Esophagus (tissue), 2 donors: ENCODE results near the gene MTHFD1L. TPM values are rescaled to one million over a fixed set of nuclear protein-coding genes. Genes with fewer than 3 reads are reported as not detected.

Experiments used
- H3K27ac ChIP-seq, 2 donors: one replicate each; pipeline ENCODE4 v1.5.1; 2013; ENCODE audit warnings: low read depth in 2 of 2, mild to moderate bottlenecking in 2 of 2, inconsistent platforms in 1 of 2, low read length in 1 of 2, moderate library complexity in 1 of 2
- H3K27me3 ChIP-seq, 2 donors: one replicate each; pipeline ENCODE4 v1.6.1; 2013; ENCODE audit warnings: low read length in 2 of 2, control low read depth in 1 of 2, mild to moderate bottlenecking in 1 of 2; ENCODE audit not compliant: insufficient read depth in 2 of 2, control insufficient read depth in 1 of 2
- H3K36me3 ChIP-seq, 2 donors: one replicate each; pipeline ENCODE4 v1.6.1; 2013; ENCODE audit warnings: low read length in 1 of 2; ENCODE audit not compliant: control insufficient read depth in 2 of 2, insufficient read depth in 2 of 2
- H3K4me1 ChIP-seq, 2 donors: one replicate each; pipeline ENCODE4 v1.6.1; 2013; ENCODE audit warnings: low read length in 1 of 2; ENCODE audit not compliant: control insufficient read depth in 2 of 2, insufficient read depth in 2 of 2
- H3K4me3 ChIP-seq, 2 donors: one replicate each; pipeline ENCODE4 v1.5.1; 2013; ENCODE audit warnings: low read length in 2 of 2, mild to moderate bottlenecking in 2 of 2, low read depth in 1 of 2, moderate library complexity in 1 of 2
- H3K9me3 ChIP-seq, 2 donors: one replicate each; pipeline ENCODE4 v1.6.1; 2013; ENCODE audit warnings: mild to moderate bottlenecking in 2 of 2, low read depth in 1 of 2, low read length in 1 of 2, moderate library complexity in 1 of 2; ENCODE audit not compliant: control insufficient read depth in 2 of 2, insufficient read depth in 1 of 2
- WGBS, 2 donors: extraction: QIAGEN DNeasy Blood & Tissue Kit; methylation state at CpG; one replicate each; pipeline ENCODE4 v1.1.7; 2013; 5-methylcytosine and 5-hydroxymethylcytosine counted together
- polyA plus RNA-seq, 2 donors: library from polyadenylated mRNA; stranded (reverse); fragments of 200-250 nt; gene quantifications; one replicate each; pipeline ENCODE4 v1.2.3, GENCODE V29; 2013
- donor health status: healthy with polysubstance abuse.
- donor health status: Bipolar disorder and iron deficiency.

MTHFD1L gene
- polyA plus RNA-seq, 2 donors, result 1.6 to 4.1 TPM

DNA sequence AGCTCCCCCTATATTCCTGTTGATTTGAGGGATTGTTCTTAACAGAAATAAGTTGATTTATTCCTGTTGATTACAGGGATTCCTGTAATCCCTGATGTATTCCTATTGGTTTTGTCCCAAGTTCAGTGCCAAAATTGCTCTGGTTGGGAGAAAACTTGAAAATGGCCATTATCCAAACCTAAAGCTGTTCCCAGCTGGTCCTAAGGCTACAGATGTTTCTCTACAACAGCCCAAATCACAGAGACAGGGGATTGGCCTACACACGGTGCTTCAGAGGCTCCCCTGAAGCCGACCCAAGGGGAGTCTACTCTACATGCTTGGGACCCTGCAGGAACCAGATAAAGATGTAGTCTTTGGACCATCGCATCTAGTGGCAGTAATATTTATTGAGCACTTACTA lies 275.3 kb downstream of the MTHFD1L start:
- no peak overlapping the region for H3K27ac ChIP-seq
- no peaks in the 10 kb centered on the region for H3K36me3 ChIP-seq
- H3K9me3 ChIP-seq, result no peaks in the 10 kb centered on the region
- H3K4me3 ChIP-seq, result no peak overlapping the region
- H3K4me1 ChIP-seq, result no peaks in the 10 kb centered on the region
- peaks cover 0 to 2% of the 10 kb centered on the region in 2 donors for H3K27me3 ChIP-seq
- 78 to 81% methylated on average over 3 of the region's 3 CpGs for WGBS, 2 donors

- Histone ChIP-seq H3K4me3 (no peak overlapping the region), H3K9me3 (no peaks in the 10 kb centered on the region), H3K27ac (no peak overlapping the region), H3K4me1 (no peaks in the 10 kb centered on the region), H3K36me3 (no peaks in the 10 kb centered on the region), H3K27me3 (peaks cover 0 to 2% of the 10 kb centered on the region in 2 donors)
- 53 to 60% methylated on average over 5 of the region's 5 CpGs for WGBS, 2 donors
These were observed 276.2 kb downstream of the MTHFD1L start for GRCh38 chr6:151141685-151142084.

GRCh38 chr6:151142676-151143075 lies 277.2 kb downstream of the MTHFD1L start:
- 81 to 97% methylated on average over 5 of the region's 5 CpGs for WGBS, 2 donors
- H3K27ac ChIP-seq, result no peak overlapping the region
- no peaks in the 10 kb centered on the region for H3K9me3 ChIP-seq

DNA sequence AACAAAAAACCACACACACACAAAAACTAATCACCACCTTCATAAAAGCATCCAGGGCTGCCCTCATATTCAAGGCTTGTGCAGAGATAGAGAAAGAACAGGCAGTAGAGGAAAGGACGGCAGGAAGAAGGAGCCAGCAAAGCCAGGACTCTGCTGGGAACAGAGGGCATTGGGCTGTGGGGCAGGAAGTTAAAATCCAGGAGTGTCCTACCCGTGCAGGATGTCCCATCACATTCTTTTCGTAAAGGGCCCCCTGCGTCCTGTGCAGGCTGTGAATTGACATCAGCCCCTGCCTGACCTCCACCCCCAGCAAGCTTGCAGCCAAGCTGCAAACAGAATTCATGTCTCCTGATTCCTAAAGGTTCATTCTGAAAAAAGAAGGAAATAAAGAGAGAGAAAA lies 277.8 kb downstream of the MTHFD1L start:
- Histone ChIP-seq H3K4me3 (no peak overlapping the region), H3K27me3 (peaks cover 0 to 2% of the 10 kb centered on the region in 2 donors), H3K4me1 (no peaks in the 10 kb centered on the region), H3K36me3 (no peaks in the 10 kb centered on the region), H3K9me3 (no peaks in the 10 kb centered on the region), H3K27ac (no peak overlapping the region)
- WGBS, 2 donors, result 69 to 73% methylated on average over 4 of the region's 4 CpGs

More at GRCh38 chr6:151142676-151143075, 277.2 kb downstream of the MTHFD1L start:
- Histone ChIP-seq H3K27me3 (peaks cover 0 to 2% of the 10 kb centered on the region in 2 donors), H3K4me1 (no peaks in the 10 kb centered on the region), H3K4me3 (no peak overlapping the region), H3K36me3 (no peaks in the 10 kb centered on the region)

- Histone ChIP-seq H3K4me3 (no peak overlapping the region), H3K27ac (no peak overlapping the region), H3K36me3 (no peaks in the 10 kb centered on the region), H3K9me3 (no peaks in the 10 kb centered on the region), H3K4me1 (no peaks in the 10 kb centered on the region), H3K27me3 (no peaks in the 10 kb centered on the region)
- 63 to 77% methylated on average over 6 of the region's 6 CpGs for WGBS, 2 donors
These were observed 278.3 kb downstream of the MTHFD1L start for GRCh38 chr6:151143806-151144205.

DNA sequence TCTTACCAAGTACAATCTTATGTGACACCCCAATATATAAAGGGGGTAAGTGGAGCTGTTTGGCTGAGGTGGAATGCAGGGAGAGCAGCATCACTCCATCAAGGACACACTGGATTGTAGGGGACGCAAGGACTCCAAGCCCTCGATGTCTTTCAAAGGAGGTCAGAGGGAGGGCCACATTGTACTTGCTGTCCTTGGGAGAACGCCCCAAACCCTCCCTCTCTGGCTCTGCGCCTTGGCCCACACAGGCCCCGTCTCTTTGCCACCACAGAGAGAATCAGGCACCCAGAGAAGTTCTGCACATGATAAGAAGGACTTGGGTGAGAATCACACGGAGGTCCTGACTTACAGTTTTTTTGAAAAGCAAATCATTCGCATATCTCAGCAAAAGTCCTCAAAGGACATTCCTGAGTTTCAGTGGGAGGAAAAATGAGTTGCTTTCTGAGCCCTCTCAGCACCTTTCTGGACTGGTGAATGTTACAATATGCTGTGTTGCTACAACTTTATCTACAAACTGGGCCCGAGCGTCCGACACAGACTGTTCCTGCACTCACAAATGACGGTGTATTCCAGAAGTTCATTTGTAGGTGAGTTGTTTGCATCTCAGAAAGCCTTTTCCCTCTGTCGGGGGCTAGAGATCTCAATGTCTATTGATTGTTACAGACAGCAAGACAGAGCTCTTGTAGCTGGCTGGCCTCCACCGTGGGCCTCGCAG lies 281.8 kb downstream of the MTHFD1L start:
- no peaks in the 10 kb centered on the region for H3K9me3 ChIP-seq
- H3K36me3 ChIP-seq, result no peaks in the 10 kb centered on the region
- no peak overlapping the region for H3K27ac ChIP-seq
- WGBS, 2 donors, result 88 to 91% methylated on average over 14 of the region's 14 CpGs
- no peak overlapping the region for H3K4me3 ChIP-seq
- no peaks in the 10 kb centered on the region for H3K27me3 ChIP-seq
- H3K4me1 ChIP-seq, result no peaks in the 10 kb centered on the region

DNA sequence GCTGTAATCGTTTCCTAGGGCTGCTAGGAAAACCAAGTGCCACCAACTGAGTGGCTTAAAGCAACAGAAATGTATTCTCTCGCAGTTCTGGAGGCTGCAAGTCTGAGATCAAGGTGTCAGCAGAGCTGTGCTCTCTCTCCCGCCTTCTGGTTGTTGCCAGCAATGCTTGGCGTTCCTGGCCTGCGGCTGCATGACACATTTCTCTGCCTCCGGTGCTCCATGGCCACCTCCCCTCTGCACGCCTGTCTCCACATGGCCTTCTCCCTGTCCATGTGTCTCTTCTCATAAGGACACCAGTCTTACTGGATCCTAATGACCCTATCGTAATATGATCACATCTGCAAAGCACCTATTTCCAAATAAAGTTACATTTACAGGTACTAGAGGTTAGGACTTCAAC lies 282.6 kb downstream of the MTHFD1L start:
- no peak overlapping the region for H3K4me3 ChIP-seq
- no peaks in the 10 kb centered on the region for H3K36me3 ChIP-seq
- no peaks in the 10 kb centered on the region for H3K4me1 ChIP-seq
- H3K27ac ChIP-seq, result no peak overlapping the region
- no peaks in the 10 kb centered on the region for H3K9me3 ChIP-seq
- 68% methylated on average over 8 of the region's 8 CpGs for WGBS, 2 donors
- H3K27me3 ChIP-seq, result no peaks in the 10 kb centered on the region

DNA sequence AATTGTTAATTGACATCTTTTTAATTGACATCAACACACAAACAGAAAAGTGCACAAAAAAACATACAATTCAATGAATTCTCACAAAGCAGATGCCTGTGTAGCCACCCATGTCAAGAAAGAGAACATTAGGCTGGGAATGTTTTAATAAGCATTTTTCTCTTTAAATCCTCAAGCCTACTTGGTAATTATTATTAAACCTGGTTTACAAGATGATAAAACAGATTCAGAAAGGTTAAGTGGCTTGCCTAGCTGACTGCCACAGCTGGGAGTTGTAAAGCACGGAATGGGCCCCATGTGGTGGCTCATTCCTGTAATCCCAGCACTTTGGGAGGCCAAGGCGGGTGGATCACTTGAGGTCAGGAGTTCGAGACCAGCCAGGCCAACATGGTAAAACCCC lies 284.3 kb downstream of the MTHFD1L start:
- Histone ChIP-seq H3K4me3 (no peak overlapping the region), H3K36me3 (no peaks in the 10 kb centered on the region), H3K27ac (no peak overlapping the region), H3K27me3 (no peaks in the 10 kb centered on the region), H3K4me1 (no peaks in the 10 kb centered on the region), H3K9me3 (no peaks in the 10 kb centered on the region)
- WGBS, 2 donors, result 81 to 86% methylated on average over 3 of the region's 3 CpGs
